ENCODE measurements around the gene IFIT1.
"Not testable (repeated sequence)": the region's sequence is repeated elsewhere in the genome, so short reads cannot be mapped to it uniquely, and the experiment has no call there.

The IFIT1 gene

GRCh38 chr10:89410551-89410950 is 18.1 kb downstream of the IFIT1 start:
- POLR2A ChIA-PET; DNase-seq (ENCODE audit: extremely low spot score): not testable (repeated sequence)
- CTCF ChIA-PET = interaction anchor here (1.5 kb wide), 1 partner anchor 12 kb away, joined by 3 read pairs; no protein-coding TSS in a partner anchor

GRCh38 chr10:89411135-89411534 is 18.7 kb downstream of the IFIT1 start:
- POLR2A ChIA-PET; CTCF ChIA-PET; DNase-seq (ENCODE audit: extremely low spot score): not testable (repeated sequence)

GRCh38 chr10:89412276-89412675 is 19.9 kb downstream of the IFIT1 start:
- POLR2A ChIA-PET; DNase-seq (ENCODE audit: extremely low spot score): not testable (repeated sequence)
- CTCF ChIA-PET = interaction anchor here (1.0 to 1.6 kb wide), 3 partner anchors 26 to 194 kb away, joined by 4 to 6 read pairs (median 5); no protein-coding TSS in a partner anchor

- TF ChIP-seq CTCF (IDR thresholded peaks at IDR 0.05; ENCODE audit: control extremely low read depth, extremely low read depth, low read depth, missing control alignments) = no peak
- ChIA-PET CTCF (interaction anchor here (1.0 to 2.2 kb wide), 9 partner anchors 9 to 196 kb away, joined by 3 to 10 read pairs (median 5); partner anchors contain the start of gene IFIT1), POLR2A (interaction anchor here (0.6 kb wide), 1 partner anchor 21 kb away, joined by 8 read pairs; the partner anchor contains the start of gene IFIT1)
- DNase-seq (ENCODE audit: extremely low spot score) = no peak
Measured at GRCh38 chr10:89413398-89413912, 21.0 kb downstream of the IFIT1 start.

GRCh38 chr10:89414146-89414878 is 21.9 kb downstream of the IFIT1 start, which contains the start of gene IFIT5:
TSS of gene IFIT5 (plus strand) at chr10:89414568. CDS start at chr10:89414799, 231 bp downstream.
- ChIA-PET POLR2A (interaction anchor here (0.7 to 1.0 kb wide), 2 partner anchors 22 to 82 kb away, joined by 3 read pairs; partner anchors contain the start of gene IFIT1), CTCF (interaction anchor here (1.0 to 2.2 kb wide), 7 partner anchors 8 to 45 kb away, joined by 3 to 10 read pairs (median 4); partner anchors contain the start of gene IFIT1)
- TF ChIP-seq CTCF (IDR thresholded peaks at IDR 0.05; ENCODE audit: control extremely low read depth, extremely low read depth, low read depth, missing control alignments) = no peak
- DNase-seq (ENCODE audit: extremely low spot score) = peak; percentile 77

- no peak for TF ChIP-seq CTCF (IDR thresholded peaks at IDR 0.05; ENCODE audit: control extremely low read depth, extremely low read depth, low read depth, missing control alignments)
- ChIA-PET POLR2A (interaction anchor here (1.0 kb wide), 1 partner anchor 83 kb away, joined by 3 read pairs; no protein-coding TSS in a partner anchor), CTCF (interaction anchor here (1.0 to 2.2 kb wide), 5 partner anchors 9 to 46 kb away, joined by 3 to 10 read pairs (median 5); partner anchors contain the start of gene IFIT1)
- DNase-seq (ENCODE audit: extremely low spot score) = peak; percentile 38
Measured at GRCh38 chr10:89414879-89415821, 22.7 kb downstream of the IFIT1 start.

- TF ChIP-seq CTCF (IDR thresholded peaks at IDR 0.05; ENCODE audit: control extremely low read depth, extremely low read depth, low read depth, missing control alignments) = no peak
- ChIA-PET POLR2A (no interaction called here), CTCF (interaction anchor here (1.4 to 3.1 kb wide), 4 partner anchors 10 to 170 kb away, joined by 3 to 8 read pairs (median 4); no protein-coding TSS in a partner anchor)
- no peak for DNase-seq (ENCODE audit: extremely low spot score)
Measured at GRCh38 chr10:89416465-89416864, 24.0 kb downstream of the IFIT1 start.

All from GM10248 (cell line).